Measurements from ENCODE around the gene IFI16.

DNA sequence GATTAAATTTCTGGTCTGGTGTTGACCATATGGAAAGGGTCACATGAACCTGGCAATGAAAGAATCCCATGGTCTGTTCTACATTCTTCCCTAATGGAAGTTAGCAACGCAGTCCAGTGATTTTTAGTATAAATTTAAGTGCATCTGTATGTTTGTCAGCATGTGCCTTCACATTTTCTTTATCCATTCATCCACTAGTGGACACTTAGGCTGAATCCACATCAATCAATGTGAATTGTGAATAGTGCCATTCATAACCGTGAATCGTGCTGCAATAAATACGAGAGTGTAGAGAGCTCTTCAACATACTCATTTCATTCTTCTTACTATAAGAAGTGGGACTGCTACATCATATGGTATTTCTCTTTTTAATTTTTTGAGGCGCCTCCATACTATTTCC lies 12.7 kb upstream of the IFI16 start:
- TF ChIP-seq, protein P1, sequence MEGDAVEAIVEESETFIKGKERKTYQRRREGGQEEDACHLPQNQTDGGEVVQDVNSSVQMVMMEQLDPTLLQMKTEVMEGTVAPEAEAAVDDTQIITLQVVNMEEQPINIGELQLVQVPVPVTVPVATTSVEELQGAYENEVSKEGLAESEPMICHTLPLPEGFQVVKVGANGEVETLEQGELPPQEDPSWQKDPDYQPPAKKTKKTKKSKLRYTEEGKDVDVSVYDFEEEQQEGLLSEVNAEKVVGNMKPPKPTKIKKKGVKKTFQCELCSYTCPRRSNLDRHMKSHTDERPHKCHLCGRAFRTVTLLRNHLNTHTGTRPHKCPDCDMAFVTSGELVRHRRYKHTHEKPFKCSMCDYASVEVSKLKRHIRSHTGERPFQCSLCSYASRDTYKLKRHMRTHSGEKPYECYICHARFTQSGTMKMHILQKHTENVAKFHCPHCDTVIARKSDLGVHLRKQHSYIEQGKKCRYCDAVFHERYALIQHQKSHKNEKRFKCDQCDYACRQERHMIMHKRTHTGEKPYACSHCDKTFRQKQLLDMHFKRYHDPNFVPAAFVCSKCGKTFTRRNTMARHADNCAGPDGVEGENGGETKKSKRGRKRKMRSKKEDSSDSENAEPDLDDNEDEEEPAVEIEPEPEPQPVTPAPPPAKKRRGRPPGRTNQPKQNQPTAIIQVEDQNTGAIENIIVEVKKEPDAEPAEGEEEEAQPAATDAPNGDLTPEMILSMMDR (IDR thresholded peaks at IDR 0.05) = no peak
- TF ChIP-seq POLR2A (IDR thresholded peaks at IDR 0.05) = no peak
